Activated T-helper 1 cell treated with anti-CD3 and anti-CD28 coated beads, Interleukin-12 subunit alpha, Interleukin-12 subunit beta, Interleukin-2, Interleukin-4 antibody, amounts not matched to agents 30 ng/mL and 10 ng/mL and 1 ng/mL, durations not matched to agents 14 hours and 24 hours and 36 hours (primary cell): ENCODE measurements around the gene FOXP1. TPM values are rescaled to one million over a fixed set of nuclear protein-coding genes. Genes with fewer than 3 reads are reported as not detected.
"Not testable (repeated sequence)": the region's sequence is repeated elsewhere in the genome, so short reads cannot be mapped to it uniquely, and the experiment has no call there.

Source experiments
- DNase-seq: peaks from one replicate; pipeline ENCODE4 v3.0.0; 2021; ENCODE audit warnings: low spot score
- H3K27ac Mint-ChIP-seq: one replicate; pipeline ENCODE4 v1.8.0; 2021; ENCODE audit warnings: mild to moderate bottlenecking, mixed read lengths
- H3K27me3 Mint-ChIP-seq: one replicate; pipeline ENCODE4 v1.8.0; 2022; ENCODE audit warnings: mild to moderate bottlenecking, moderate library complexity, mixed read lengths; ENCODE audit not compliant: insufficient read depth
- H3K36me3 Mint-ChIP-seq: one replicate; pipeline ENCODE4 v1.8.0; 2021; ENCODE audit warnings: low read depth, mixed read lengths
- H3K4me1 Mint-ChIP-seq: one replicate; pipeline ENCODE4 v1.8.0; 2021; ENCODE audit warnings: low read depth, mixed read lengths
- H3K4me3 Mint-ChIP-seq: one replicate; pipeline ENCODE4 v1.8.0; 2021; ENCODE audit warnings: mild to moderate bottlenecking, moderate library complexity, mixed read lengths
- H3K9me3 Mint-ChIP-seq: one replicate; pipeline ENCODE4 v1.8.0; 2021; ENCODE audit warnings: mixed read lengths
- intact Hi-C: fragments of 100-400 bp; cut with micrococcal nuclease; formaldehyde crosslinking; loops from one replicate; pipeline ENCODE4 v1.15.1; 2024
- total RNA-seq: library from RNA; stranded (reverse); gene quantifications from 2 replicates; pipeline ENCODE4 v1.2.3, GENCODE V29; 2022

FOXP1 gene
- total RNA-seq, 1 donor from 2014 or later = 97.6 TPM

DNA sequence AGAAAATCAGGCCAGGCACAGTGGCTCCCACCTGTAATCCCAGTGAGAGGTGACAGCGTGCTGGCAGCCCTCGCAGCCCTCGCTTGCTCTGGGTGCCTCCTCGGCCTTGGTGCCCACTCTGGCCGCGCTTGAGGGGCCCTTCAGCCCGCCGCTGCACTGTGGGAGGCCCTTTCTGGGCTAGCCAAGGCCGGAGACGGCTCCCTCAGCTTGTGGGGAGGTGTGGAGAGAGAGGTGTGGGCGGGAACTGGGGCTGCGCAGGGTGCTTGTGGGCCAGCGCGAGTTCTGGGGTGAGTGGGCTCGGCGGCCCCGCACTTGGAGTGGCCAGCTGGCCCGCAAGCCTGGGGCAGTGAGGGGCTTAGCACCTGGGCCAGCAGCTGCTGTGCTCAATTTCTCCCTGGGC, 252.6 kb downstream of the FOXP1 start:
- H3K9me3 Mint-ChIP-seq = peaks cover 5% of the 10 kb centered on the region
- intact Hi-C loops = no loop called here
- H3K36me3 Mint-ChIP-seq = no peaks in the 10 kb centered on the region
- DNase-seq = no peak
- no peaks in the 10 kb centered on the region for H3K4me1 Mint-ChIP-seq
- no peak overlapping the region for H3K4me3 Mint-ChIP-seq
- H3K27ac Mint-ChIP-seq = no peak overlapping the region
- H3K27me3 Mint-ChIP-seq = no peaks in the 10 kb centered on the region

DNA sequence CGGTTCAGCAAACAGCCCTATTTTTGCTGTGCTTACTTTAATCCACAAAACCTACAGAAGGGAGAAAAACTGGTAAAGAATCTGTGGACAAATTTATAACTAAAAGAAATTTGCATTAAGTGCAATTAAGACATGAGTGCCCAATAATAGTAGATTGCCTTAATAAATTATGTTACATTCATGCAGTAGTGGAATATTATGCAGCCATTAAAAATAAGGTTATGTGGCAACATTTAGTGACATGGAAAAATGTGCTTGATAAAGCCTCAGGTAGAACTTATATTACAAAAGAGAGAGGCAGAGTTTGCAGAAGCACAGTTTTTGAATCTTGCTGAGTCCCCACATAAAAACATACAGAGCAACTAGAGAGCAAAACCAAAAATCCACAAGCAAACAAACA, 253.0 kb downstream of the FOXP1 start:
- no peak overlapping the region for H3K4me3 Mint-ChIP-seq
- peaks cover 5% of the 10 kb centered on the region for H3K9me3 Mint-ChIP-seq
- intact Hi-C loops = no loop called here
- no peak for DNase-seq
- H3K4me1 Mint-ChIP-seq = no peaks in the 10 kb centered on the region
- H3K27ac Mint-ChIP-seq = no peak overlapping the region
- H3K36me3 Mint-ChIP-seq = no peaks in the 10 kb centered on the region
- no peaks in the 10 kb centered on the region for H3K27me3 Mint-ChIP-seq

DNA sequence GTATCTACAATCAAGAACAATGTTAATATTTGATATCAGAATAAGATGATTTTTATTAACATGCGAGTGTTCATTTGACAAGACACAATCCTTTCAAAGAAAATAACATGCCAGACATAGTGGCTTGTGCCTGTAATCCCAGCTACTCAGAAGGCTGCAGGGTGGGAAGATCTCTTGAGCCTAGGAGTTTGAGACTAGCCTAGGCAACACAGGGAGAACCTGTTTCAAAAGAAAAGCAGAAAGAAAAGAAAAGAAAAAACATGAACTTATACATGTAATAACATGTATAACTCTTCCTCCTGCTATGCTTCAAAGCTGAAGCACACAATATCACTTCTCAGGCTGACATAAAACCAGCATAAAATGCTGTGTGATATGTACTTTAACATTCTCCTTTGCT, 253.7 kb downstream of the FOXP1 start:
- Mint-ChIP-seq H3K4me3 (no peak overlapping the region), H3K36me3 (no peaks in the 10 kb centered on the region), H3K4me1 (no peaks in the 10 kb centered on the region), H3K27me3 (no peaks in the 10 kb centered on the region), H3K9me3 (peaks cover 5% of the 10 kb centered on the region), H3K27ac (no peak overlapping the region)
- intact Hi-C loops = no loop called here
- DNase-seq = no peak

DNA sequence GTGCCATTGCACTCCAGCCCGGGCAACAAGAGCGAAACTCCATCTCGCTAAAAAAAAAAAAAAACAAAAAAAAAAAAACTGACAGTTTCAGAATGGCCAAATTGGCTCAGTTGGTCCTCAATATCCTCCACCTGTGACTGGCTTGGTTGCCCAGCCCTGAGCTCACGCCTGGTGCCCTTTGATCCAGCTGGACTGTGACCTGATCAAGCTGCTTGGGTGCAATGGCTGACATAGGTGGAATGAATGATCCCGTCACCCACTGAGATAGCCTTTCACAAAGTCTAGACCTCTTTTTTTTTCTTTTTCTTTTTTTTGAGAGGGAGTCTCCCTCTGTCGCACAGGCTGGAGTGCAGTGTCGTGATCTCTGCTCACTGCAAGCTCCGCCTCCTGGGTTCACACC, 254.6 kb downstream of the FOXP1 start:
- Mint-ChIP-seq H3K4me1 (no peaks in the 10 kb centered on the region), H3K27ac (no peak overlapping the region), H3K9me3 (peaks cover 5% of the 10 kb centered on the region), H3K4me3 (no peak overlapping the region), H3K36me3 (no peaks in the 10 kb centered on the region), H3K27me3 (no peaks in the 10 kb centered on the region)
- intact Hi-C loops = no loop called here
- DNase-seq = no peak

DNA sequence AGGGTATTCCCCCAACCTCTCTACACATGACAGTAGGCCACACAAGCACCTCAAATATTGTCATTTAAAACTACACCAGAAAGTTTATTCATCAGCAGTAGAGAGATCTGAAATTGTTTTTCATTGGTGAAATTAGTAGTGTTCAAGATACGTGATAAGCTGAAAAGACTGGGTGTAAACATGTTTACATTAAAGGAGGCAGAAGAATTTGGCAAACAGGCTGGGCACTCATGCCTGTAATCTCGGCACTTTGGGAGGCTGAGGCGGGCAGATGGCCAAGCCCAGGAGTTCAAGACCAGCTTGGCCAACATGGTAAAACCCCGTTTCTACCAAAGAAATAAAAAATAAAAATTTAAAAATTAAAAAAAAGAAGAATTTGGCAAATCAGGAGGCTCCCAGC, 255.6 kb downstream of the FOXP1 start:
- Mint-ChIP-seq H3K4me1 (no peaks in the 10 kb centered on the region), H3K36me3 (no peaks in the 10 kb centered on the region), H3K27ac (no peak overlapping the region), H3K27me3 (no peaks in the 10 kb centered on the region), H3K9me3 (peaks cover 5% of the 10 kb centered on the region), H3K4me3 (no peak overlapping the region)
- intact Hi-C loops = no loop called here
- no peak for DNase-seq

DNA sequence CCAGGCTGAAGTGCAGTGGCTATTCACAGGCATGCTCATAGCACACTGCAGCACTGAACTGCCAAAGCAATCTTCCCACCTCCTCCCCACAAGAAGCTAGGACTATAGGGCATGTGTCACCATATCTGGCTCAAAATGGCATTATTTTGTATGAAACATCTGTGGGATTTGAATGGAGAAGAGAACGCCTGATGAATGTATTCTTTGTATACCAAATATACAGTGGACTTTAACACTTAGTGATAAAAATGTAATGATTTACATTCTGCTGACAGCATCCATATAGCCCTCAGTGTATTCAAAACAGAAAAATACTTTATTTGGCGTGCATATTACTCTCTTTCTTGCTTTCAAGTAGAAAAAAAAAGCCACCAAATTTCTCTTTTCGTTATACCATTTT, 257.8 kb downstream of the FOXP1 start:
- intact Hi-C loops = no loop called here
- no peak overlapping the region for H3K4me3 Mint-ChIP-seq
- DNase-seq = no peak

DNA sequence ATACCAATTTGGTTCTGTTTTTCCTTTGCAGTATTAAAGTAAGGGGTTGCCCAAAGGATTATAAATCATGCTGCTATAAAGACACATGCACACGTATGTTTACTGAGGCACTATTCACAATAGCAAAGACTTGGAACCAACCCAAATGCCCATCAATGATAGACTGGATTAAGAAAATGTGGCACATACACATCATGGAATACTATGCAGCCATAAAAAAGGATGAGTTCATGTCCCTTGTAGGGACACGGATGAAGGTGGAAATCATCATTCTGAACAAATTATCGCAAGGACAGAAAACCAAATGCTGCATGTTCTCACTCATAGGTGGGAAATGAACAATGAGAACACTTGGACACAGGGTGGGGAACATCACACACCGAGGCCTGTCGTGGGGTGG, 259.3 kb downstream of the FOXP1 start:
- DNase-seq, H3K4me3 Mint-ChIP-seq, H3K36me3 Mint-ChIP-seq, H3K4me1 Mint-ChIP-seq, H3K9me3 Mint-ChIP-seq, intact Hi-C loops, H3K27ac Mint-ChIP-seq, H3K27me3 Mint-ChIP-seq: not testable (repeated sequence)

More for the DNA sequence above, 257.8 kb downstream of the FOXP1 start:
- Mint-ChIP-seq H3K36me3 (no peaks in the 10 kb centered on the region), H3K9me3 (peaks cover 5% of the 10 kb centered on the region), H3K27me3 (no peaks in the 10 kb centered on the region), H3K27ac (no peak overlapping the region), H3K4me1 (no peaks in the 10 kb centered on the region)

DNA sequence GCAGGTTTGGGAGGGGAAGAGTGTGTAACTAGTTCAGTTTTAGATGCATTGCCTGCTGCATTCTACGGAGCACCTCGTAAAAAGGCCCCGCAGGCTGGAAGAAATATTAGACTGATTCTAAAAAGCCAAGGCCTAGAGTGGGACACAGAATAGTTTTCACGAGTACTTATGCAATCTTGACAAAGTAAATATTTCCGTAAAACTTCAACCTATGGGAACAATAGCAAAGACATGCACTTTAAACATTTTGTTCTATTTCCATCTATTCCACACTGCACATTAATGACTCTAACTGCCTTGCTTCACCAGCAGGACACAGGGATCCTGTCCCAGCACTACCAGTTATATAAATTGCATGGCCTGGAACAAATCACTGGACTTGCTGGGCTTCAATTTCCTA, 260.0 kb downstream of the FOXP1 start:
- DNase-seq = no peak
- Mint-ChIP-seq H3K9me3 (no peaks in the 10 kb centered on the region), H3K27ac (no peak overlapping the region), H3K4me3 (no peak overlapping the region), H3K27me3 (no peaks in the 10 kb centered on the region), H3K4me1 (no peaks in the 10 kb centered on the region), H3K36me3 (no peaks in the 10 kb centered on the region)
- intact Hi-C loops = no loop called here

DNA sequence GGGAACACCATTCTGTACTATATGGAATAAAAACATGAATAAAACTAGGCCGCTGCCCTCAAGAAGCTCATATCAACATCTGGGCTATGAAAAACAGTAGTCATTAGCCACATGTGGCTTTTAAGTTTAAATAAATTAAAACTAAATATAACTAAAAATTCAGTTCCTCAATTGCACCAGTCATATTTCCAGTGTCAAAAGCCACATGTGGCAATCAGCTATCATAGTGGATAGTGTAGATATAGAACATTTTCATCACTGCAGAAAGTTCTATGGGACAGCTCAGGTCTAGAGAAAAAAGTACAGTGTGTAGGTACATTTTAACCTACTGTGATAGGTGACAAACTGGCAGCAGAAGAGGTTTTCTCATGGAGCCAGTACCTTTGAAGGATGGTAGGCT, 261.4 kb downstream of the FOXP1 start:
- no peaks in the 10 kb centered on the region for H3K9me3 Mint-ChIP-seq
- H3K27me3 Mint-ChIP-seq = no peaks in the 10 kb centered on the region
- no peaks in the 10 kb centered on the region for H3K36me3 Mint-ChIP-seq
- no peak overlapping the region for H3K4me3 Mint-ChIP-seq
- intact Hi-C loops = no loop called here
- H3K27ac Mint-ChIP-seq = no peak overlapping the region
- no peak for DNase-seq
- H3K4me1 Mint-ChIP-seq = no peaks in the 10 kb centered on the region

DNA sequence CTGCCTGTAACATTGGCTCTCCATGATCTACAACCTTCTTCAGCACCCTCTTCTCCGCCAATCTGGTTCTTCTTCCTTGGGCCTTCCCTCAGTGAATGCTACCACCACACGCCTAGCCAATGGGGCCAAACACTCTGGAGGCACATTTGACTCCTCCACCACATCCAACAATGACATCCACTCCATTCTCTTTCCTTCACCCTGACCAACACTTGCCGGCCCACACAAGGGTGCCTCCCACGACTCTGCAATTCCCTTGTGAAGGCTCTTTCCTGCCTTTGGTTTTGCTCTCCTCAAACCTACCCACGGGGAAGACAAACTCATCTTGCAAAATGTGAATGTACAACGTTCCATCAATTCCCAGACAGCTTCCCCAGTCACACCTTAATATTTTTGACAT, 263.8 kb downstream of the FOXP1 start:
- no peak for DNase-seq
- intact Hi-C loops = no loop called here
- no peak overlapping the region for H3K4me3 Mint-ChIP-seq
- peaks cover 11% of the 10 kb centered on the region for H3K27me3 Mint-ChIP-seq
- no peaks in the 10 kb centered on the region for H3K9me3 Mint-ChIP-seq
- H3K4me1 Mint-ChIP-seq = no peaks in the 10 kb centered on the region
- no peak overlapping the region for H3K27ac Mint-ChIP-seq
- H3K36me3 Mint-ChIP-seq = no peaks in the 10 kb centered on the region

DNA sequence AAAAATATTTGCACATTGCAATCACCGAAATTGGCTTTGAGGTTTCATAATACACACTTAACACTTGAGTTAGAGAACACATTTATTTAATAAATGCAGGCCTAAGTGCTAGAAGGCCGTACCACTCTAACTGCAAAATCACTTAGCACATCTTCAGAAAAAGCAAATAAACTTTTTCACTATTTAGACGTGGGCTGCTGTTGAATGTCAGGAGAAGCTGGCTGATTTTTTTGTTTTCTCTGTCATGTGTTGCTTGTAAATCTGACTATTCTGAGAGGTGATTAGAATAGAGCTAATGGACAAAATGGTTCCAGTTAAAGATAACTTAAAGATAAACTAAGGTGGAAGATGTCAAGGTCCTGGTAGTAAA, 265.1 kb downstream of the FOXP1 start:
- intact Hi-C loops = no loop called here
- peaks cover 11% of the 10 kb centered on the region for H3K27me3 Mint-ChIP-seq
- no peak overlapping the region for H3K27ac Mint-ChIP-seq
- H3K4me3 Mint-ChIP-seq = no peak overlapping the region
- no peak for DNase-seq
- no peaks in the 10 kb centered on the region for H3K36me3 Mint-ChIP-seq
- no peaks in the 10 kb centered on the region for H3K9me3 Mint-ChIP-seq
- H3K4me1 Mint-ChIP-seq = no peaks in the 10 kb centered on the region

DNA sequence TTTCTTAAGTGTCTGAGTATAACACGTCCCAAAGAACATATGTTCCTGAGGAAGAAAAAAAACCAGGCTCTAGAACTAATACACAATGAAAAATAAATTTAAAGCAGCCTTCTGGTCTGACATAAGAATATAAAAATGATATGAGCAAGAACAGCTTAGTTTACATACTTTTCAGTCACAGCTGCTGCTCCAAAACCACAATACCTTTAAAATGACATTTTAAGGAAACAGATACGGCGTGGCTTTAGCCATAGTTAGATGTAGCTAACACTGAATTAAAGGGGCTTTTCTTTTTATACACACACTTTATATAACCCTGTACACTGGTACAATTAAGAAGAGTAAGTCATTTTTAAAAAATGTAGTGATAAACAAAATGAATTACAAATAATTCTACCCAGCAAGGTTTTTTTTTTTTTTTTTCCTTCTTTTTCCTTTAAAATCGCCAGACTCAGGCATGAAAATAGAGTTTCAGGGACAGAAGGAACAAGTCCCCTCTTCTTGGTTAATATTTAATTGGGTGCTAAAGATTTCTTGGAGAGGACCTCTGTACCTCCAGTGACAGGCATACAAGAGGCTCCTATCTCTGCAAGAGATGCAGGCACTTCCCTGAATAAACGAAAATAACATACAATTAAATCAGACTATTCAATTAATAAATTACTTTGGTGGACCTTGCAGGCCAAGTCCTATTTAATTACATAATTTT, 265.6 kb downstream of the FOXP1 start:
- no peak for DNase-seq
- Mint-ChIP-seq H3K9me3 (no peaks in the 10 kb centered on the region), H3K4me1 (no peaks in the 10 kb centered on the region), H3K36me3 (no peaks in the 10 kb centered on the region), H3K27ac (no peak overlapping the region), H3K4me3 (no peak overlapping the region), H3K27me3 (peaks cover 11% of the 10 kb centered on the region)
- intact Hi-C loops = no loop called here

DNA sequence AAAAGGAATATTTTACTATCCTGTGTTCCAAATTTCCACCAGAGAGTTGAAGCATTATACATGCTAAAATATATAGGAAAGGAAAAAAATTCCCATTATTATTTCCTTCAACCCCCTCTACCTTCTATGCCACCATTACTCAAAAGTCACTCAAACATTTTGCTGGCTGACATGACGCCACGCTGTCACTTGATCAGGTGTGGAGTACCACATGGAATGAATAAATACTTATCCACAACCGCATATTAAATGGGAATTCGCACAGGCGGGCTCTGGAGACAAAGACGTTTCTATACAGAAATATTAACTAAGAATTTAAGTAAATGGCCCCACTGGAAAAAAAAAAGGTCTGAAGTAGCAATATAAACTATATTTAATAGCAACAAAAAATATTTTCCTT, 266.4 kb downstream of the FOXP1 start:
- no peaks in the 10 kb centered on the region for H3K36me3 Mint-ChIP-seq
- no peak for DNase-seq
- no peak overlapping the region for H3K4me3 Mint-ChIP-seq
- no peaks in the 10 kb centered on the region for H3K4me1 Mint-ChIP-seq
- H3K27me3 Mint-ChIP-seq = peaks cover 11% of the 10 kb centered on the region
- no peaks in the 10 kb centered on the region for H3K9me3 Mint-ChIP-seq
- intact Hi-C loops = no loop called here
- H3K27ac Mint-ChIP-seq = no peak overlapping the region

DNA sequence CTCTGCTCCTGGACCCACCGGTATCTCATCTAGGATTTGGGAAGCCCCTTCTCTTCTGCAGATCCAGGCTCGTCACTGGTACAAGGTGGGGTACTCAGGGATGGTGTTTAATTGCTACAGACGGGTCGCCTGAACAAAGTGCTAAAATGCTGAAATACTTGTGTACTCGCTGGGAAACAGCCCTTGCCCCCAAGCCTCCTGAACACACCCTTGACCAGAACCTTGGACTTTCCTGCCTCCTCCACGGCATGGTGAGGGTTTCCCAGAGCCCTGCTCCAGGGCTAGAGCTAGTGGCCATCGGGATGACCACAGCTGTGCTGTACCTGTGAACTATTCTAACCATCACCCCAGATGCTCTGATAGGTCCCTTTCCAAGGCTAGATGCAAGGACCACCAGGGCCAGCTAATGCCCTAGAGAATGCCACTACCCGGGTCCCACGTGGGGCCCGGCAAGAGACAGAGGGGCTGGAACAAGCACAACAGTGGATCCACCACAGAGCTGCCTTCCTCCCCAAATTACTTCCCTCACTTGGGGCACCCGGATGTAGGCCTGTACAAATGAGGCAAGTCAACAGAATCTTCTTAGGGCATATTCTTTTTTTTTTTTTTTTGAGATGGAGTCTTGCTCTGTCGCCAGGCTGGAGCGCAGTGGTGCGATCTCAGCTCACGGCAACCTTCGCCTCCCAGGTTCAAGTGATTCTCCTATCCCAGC, 267.3 kb downstream of the FOXP1 start:
- Mint-ChIP-seq H3K4me1 (no peaks in the 10 kb centered on the region), H3K27ac (no peak overlapping the region), H3K4me3 (no peak overlapping the region), H3K27me3 (peaks cover 11% of the 10 kb centered on the region), H3K36me3 (no peaks in the 10 kb centered on the region), H3K9me3 (no peaks in the 10 kb centered on the region)
- intact Hi-C loops = no loop called here
- no peak for DNase-seq
